Upper lobe of left lung (tissue), 4 donors: ENCODE data around the gene CYP46A1.

Experiments
- CTCF ChIP-seq, 6 experiments: fragments of 450-650 bp in 4 of 6; fragments of 200-600 bp in 2 of 6; sonication (generic) in 2 of 6; IDR thresholded peaks; one replicate each; pipeline ENCODE4 v1.5.1; 2016 to 2019; ENCODE audit warnings: antibody characterized with exemption in 6 of 6
- POLR2AphosphoS5 ChIP-seq, 2 donors: sonication (generic); formaldehyde crosslinking; IDR thresholded peaks; one replicate each; pipeline ENCODE4 v1.5.1; 2017; ENCODE audit warnings: antibody characterized with exemption in 2 of 2

GRCh38 chr14:99636487-99636886 is 47.6 kb upstream of the CYP46A1 start:
- TF ChIP-seq CTCF (IDR thresholded peaks at IDR 0.05), result no peak
- no peak for TF ChIP-seq POLR2AphosphoS5 (IDR thresholded peaks at IDR 0.05)
